Glutamatergic neuron (in vitro differentiated cells): ENCODE data around the gene GPS2. TPM values are rescaled to one million over a fixed set of nuclear protein-coding genes. Genes with fewer than 3 reads are reported as not detected.
"Not testable (repeated sequence)": the region's sequence is repeated elsewhere in the genome, so short reads cannot be mapped to it uniquely, and the experiment has no call there.

Experiments used
- DNase-seq: peaks from one replicate; pipeline ENCODE4 v3.0.0; 2022
- H3K27ac Mint-ChIP-seq: one replicate; pipeline ENCODE4 v1.8.0; 2020; ENCODE audit warnings: mild to moderate bottlenecking, mixed read lengths, inconsistent platforms; ENCODE audit not compliant: unreplicated experiment
- H3K27me3 Mint-ChIP-seq: one replicate; pipeline ENCODE4 v1.8.0; 2020; ENCODE audit warnings: mild to moderate bottlenecking, moderate library complexity, mixed read lengths, inconsistent platforms; ENCODE audit not compliant: unreplicated experiment
- H3K36me3 Mint-ChIP-seq: one replicate; pipeline ENCODE4 v1.8.0; 2020; ENCODE audit warnings: mild to moderate bottlenecking, mixed read lengths, inconsistent platforms; ENCODE audit not compliant: unreplicated experiment
- H3K4me1 Mint-ChIP-seq: one replicate; pipeline ENCODE4 v1.8.0; 2020; ENCODE audit warnings: mild to moderate bottlenecking, low read depth, mixed read lengths, inconsistent platforms; ENCODE audit not compliant: unreplicated experiment
- H3K4me3 Mint-ChIP-seq: one replicate; pipeline ENCODE4 v1.8.0; 2020; ENCODE audit warnings: mild to moderate bottlenecking, mixed read lengths, inconsistent platforms; ENCODE audit not compliant: unreplicated experiment
- H3K9me3 Mint-ChIP-seq: one replicate; pipeline ENCODE4 v1.8.0; 2020; ENCODE audit warnings: mild to moderate bottlenecking, moderate library complexity, mixed read lengths, inconsistent platforms; ENCODE audit not compliant: unreplicated experiment
- total RNA-seq: library from RNA; stranded (reverse); fragmentation: NEBNext Ultra II Directional; extraction: Animal tissue kit (Norgen Biotek cat#: 25700); gene quantifications from one replicate; pipeline ENCODE4 v1.2.1, GENCODE V29; 2021; ENCODE audit not compliant: unreplicated experiment
- TF ChIP-seq, protein P1 (sequence below): fragments of 200-600 bp; sonication (generic); IDR thresholded peaks from one replicate; pipeline ENCODE4 v1.5.0; 2021; ENCODE audit not compliant: partially characterized antibody, unreplicated experiment

GPS2 gene
- total RNA-seq, 1 donor from 2014 or later: 98.3 TPM

DNA sequence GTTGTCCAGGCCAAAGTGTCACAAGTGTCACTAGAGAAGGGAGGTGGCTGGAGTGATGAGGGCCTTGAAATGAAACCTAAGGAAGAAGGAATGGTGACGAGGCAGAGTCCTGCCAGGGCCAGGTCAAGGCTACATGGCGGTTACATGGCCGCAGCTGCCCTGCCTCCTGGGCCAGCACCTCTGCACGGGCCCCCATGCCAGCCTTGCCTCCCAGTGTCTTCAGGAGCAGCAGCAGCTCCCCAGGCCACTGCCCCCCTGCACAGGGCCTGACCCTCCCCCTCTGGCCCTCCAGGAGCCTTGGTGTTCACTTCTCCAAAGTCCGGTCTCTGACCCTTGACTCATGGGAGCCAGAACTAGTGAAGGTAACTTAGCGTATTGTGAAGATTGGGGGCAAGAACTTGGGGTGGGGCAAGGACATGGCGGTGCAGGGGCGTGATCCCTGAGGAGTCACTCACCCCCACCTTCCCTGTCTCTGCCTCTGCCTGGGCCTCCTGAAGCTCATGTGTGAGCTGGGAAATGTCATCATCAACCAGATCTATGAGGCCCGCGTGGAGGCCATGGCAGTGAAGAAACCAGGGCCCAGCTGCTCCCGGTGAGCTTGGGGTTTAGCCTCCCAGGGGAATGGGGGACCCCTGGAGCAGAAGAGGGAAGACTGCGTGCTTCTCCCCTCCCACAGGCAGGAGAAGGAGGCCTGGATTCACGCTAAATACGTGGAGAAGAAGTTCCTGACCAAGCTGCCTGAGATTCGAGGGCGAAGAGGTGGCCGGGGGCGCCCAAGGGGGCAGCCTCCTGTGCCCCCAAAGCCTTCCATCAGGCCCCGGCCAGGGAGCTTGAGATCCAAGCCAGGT, 32.7 kb upstream of the GPS2 start:
- H3K4me3 Mint-ChIP-seq: no peak overlapping the region

DNA sequence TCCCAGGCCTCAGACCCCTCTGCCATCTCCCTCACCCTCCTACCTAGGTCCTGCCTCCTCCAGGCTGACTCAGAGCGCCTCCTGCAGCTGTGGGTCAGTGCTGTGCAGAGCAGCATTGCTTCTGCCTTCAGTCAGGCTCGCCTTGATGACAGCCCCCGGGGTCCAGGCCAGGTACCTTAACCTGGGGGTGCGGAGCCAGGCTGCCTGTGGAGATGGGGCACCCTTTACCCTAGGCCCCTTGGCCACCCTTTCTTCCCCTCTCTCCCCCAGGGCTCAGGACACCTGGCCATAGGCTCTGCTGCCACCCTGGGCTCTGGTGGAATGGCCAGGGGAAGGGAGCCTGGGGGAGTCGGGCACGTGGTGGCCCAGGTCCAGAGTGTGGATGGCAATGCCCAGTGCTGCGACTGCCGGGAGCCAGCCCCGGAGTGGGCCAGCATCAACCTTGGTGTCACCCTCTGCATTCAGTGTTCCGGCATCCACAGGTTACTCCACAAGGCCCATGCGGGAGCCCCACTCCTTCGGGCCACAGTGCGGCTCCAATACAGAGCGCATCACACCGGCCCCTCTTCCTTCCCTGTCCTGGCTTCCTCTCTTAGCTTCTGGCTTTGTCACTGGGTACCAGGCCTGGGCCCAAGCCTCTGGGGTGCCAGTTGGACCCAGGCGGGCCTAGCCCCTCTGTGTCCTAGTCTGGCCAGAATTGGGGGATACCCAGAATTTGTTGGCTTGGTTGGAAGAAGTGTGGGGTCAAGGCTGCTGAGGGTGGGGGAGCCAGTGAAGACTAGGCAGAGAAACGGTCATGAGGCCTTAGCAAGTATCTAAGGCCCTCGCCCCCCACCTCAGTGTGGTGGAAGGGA, 31.8 kb upstream of the GPS2 start:
- Mint-ChIP-seq H3K27ac (no peak overlapping the region), H3K36me3 (no peaks in the 10 kb centered on the region), H3K4me3 (no peak overlapping the region), H3K9me3 (no peaks in the 10 kb centered on the region), H3K4me1 (peaks cover 2% of the 10 kb centered on the region), H3K27me3 (peaks cover 5% of the 10 kb centered on the region)
- DNase-seq: no peak
- TF ChIP-seq, protein P1, sequence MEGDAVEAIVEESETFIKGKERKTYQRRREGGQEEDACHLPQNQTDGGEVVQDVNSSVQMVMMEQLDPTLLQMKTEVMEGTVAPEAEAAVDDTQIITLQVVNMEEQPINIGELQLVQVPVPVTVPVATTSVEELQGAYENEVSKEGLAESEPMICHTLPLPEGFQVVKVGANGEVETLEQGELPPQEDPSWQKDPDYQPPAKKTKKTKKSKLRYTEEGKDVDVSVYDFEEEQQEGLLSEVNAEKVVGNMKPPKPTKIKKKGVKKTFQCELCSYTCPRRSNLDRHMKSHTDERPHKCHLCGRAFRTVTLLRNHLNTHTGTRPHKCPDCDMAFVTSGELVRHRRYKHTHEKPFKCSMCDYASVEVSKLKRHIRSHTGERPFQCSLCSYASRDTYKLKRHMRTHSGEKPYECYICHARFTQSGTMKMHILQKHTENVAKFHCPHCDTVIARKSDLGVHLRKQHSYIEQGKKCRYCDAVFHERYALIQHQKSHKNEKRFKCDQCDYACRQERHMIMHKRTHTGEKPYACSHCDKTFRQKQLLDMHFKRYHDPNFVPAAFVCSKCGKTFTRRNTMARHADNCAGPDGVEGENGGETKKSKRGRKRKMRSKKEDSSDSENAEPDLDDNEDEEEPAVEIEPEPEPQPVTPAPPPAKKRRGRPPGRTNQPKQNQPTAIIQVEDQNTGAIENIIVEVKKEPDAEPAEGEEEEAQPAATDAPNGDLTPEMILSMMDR: no peak

More for the DNA sequence above, 32.7 kb upstream of the GPS2 start:
- peaks cover 10% of the 10 kb centered on the region for H3K27me3 Mint-ChIP-seq
- no peaks in the 10 kb centered on the region for H3K36me3 Mint-ChIP-seq
- DNase-seq: no peak
- TF ChIP-seq, protein P1: no peak
- H3K4me1 Mint-ChIP-seq: peaks cover 2% of the 10 kb centered on the region
- no peak overlapping the region for H3K27ac Mint-ChIP-seq
- H3K9me3 Mint-ChIP-seq: peaks cover 4% of the 10 kb centered on the region

DNA sequence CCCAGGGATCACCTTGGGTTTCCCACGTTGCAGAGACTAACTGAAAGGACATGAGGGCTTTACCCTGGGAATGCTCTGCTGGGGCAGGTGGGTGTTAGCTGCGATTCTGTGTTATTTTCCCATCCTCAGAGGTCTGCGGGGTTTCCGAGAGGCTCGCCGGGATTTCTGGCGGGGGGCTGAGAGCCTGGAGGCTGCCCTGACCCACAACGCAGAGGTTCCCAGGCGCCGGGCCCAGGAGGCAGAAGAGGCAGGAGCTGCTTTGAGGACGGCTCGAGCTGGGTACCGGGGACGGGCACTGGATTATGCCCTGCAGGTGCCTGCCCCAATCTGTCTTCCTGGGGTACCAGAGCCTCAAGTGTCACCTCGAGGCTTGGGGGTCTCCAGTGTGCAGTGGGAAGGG, 28.1 kb upstream of the GPS2 start:
- Mint-ChIP-seq H3K4me3 (no peak overlapping the region), H3K27ac (peak overlapping the region; percentile 55), H3K9me3 (peaks cover 2% of the 10 kb centered on the region), H3K27me3 (peaks cover 4% of the 10 kb centered on the region), H3K4me1 (no peaks in the 10 kb centered on the region), H3K36me3 (no peaks in the 10 kb centered on the region)
- DNase-seq: no peak
- TF ChIP-seq, protein P1: no peak

DNA sequence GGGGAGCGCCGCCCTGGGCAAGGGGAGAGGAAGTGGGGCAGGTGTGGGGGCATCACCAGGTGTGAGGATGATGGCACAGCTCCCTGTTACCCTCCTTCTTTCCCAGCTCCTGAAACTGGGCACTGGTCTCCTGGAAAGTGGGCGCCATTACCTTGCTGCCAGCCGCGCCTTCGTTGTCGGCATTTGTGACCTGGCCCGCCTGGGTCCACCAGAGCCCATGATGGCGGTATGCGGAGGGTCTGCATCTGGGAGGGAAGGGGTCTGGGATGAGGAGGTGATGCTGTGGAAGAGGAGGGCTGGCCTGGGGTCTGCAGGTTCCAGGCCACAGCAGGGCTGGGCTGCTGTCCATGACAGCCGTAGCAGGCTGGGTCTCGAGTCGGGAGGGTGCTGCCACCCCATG, 26.7 kb upstream of the GPS2 start:
- Mint-ChIP-seq H3K9me3 (peaks cover 2% of the 10 kb centered on the region), H3K4me1 (no peaks in the 10 kb centered on the region), H3K27me3 (peaks cover 4% of the 10 kb centered on the region), H3K27ac (no peak overlapping the region), H3K36me3 (no peaks in the 10 kb centered on the region), H3K4me3 (no peak overlapping the region)
- TF ChIP-seq, protein P1: no peak
- DNase-seq: no peak

DNA sequence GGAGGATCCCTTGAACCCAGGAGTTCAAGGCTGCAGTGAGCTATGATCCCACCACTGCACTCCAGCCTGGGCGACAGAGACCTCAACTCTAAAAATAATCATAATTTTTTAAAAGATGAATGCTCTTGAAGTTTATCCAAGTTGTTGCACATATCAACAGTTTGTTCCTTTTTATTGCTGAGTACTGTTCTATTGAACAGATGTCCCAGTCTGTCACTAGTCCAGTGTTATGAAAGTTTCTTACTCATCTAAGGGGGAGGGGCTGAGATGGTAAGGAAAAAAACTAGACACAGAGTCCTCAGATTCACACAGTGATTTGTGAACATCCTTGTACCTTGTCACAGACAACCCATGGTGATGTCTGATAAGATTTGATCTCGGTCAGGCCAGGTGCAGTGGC, 25.0 kb upstream of the GPS2 start:
- H3K27me3 Mint-ChIP-seq: peaks cover 4% of the 10 kb centered on the region
- TF ChIP-seq, protein P1: no peak
- H3K36me3 Mint-ChIP-seq: no peaks in the 10 kb centered on the region
- DNase-seq: no peak
- H3K27ac Mint-ChIP-seq: no peak overlapping the region
- H3K4me3 Mint-ChIP-seq: no peak overlapping the region
- H3K4me1 Mint-ChIP-seq: no peaks in the 10 kb centered on the region
- peaks cover 2% of the 10 kb centered on the region for H3K9me3 Mint-ChIP-seq

DNA sequence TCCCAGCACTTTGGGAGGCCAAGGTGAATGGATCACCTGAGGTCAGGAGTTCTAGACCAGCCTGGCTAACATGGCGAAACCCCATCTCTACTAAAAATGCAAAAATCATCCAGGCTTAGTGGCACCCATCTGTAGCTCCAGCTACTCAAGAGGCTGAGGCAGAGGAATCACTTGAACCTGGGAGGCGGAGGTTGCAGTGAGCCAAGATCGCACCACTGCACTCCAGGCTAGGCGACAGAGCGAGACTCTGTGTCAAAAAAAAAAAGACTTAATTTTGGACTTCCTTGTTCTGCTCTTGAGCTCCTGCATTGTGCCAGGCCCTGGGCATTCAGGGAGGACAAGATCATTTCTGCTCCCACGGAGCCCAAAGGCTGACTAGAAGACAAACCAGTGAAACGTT, 22.4 kb upstream of the GPS2 start:
- not testable (repeated sequence) for DNase-seq, H3K27me3 Mint-ChIP-seq, H3K9me3 Mint-ChIP-seq, H3K4me1 Mint-ChIP-seq, H3K4me3 Mint-ChIP-seq, H3K36me3 Mint-ChIP-seq
- H3K27ac Mint-ChIP-seq: peak overlapping the region; percentile 70
